HFFc6 (cell line): Measurements from ENCODE around the gene FILIP1L. TPM values are rescaled to one million over a fixed set of nuclear protein-coding genes. Genes with fewer than 3 reads are reported as not detected.
A peak's percentile ranks its signal among the peaks of the same experiment; 100 is the strongest.

Experiments
- DNase-seq: peaks from one replicate; pipeline ENCODE4 v3.0.0-alpha.2; 2018
- H3K27ac Mint-ChIP-seq: 2 replicates; pipeline ENCODE4 v1.8.0; 2020; ENCODE audit warnings: mild to moderate bottlenecking, mixed read lengths
- H3K27me3 Mint-ChIP-seq: 2 replicates; pipeline ENCODE4 v1.8.0; 2021; ENCODE audit warnings: mild to moderate bottlenecking, moderate library complexity, mixed read lengths; ENCODE audit not compliant: insufficient read depth
- H3K36me3 Mint-ChIP-seq: 2 replicates; pipeline ENCODE4 v1.8.0; 2021; ENCODE audit warnings: low read depth, mixed read lengths
- H3K4me1 Mint-ChIP-seq: 2 replicates; pipeline ENCODE4 v1.8.0; 2020; ENCODE audit warnings: low read depth, mixed read lengths
- H3K4me3 Mint-ChIP-seq: 2 replicates; pipeline ENCODE4 v1.8.0; 2020; ENCODE audit warnings: mild to moderate bottlenecking, moderate library complexity, mixed read lengths
- H3K9me3 Mint-ChIP-seq: 2 replicates; pipeline ENCODE4 v1.8.0; 2020; ENCODE audit warnings: mild to moderate bottlenecking, mixed read lengths
- total RNA-seq, 6 experiments: library from RNA; stranded (reverse); fragmentation: NEBNext Ultra II Directional; extraction: Animal tissue kit (Norgen Biotek cat#: 25700); gene quantifications; 2 replicates in 1 of 6; 3 replicates in 5 of 6; pipeline ENCODE4 v1.2.3, GENCODE V29; 2021
- TF ChIP-seq, protein P1 (sequence below): fragments of 200-600 bp; sonication (generic); IDR thresholded peaks from 2 replicates; pipeline ENCODE4 v1.5.0; 2021; ENCODE audit warnings: antibody characterized with exemption, mild to moderate bottlenecking

FILIP1L gene
- total RNA-seq, 6 experiments from 2014 or later: 37.8 to 54.7 (median 48.2) TPM

DNA sequence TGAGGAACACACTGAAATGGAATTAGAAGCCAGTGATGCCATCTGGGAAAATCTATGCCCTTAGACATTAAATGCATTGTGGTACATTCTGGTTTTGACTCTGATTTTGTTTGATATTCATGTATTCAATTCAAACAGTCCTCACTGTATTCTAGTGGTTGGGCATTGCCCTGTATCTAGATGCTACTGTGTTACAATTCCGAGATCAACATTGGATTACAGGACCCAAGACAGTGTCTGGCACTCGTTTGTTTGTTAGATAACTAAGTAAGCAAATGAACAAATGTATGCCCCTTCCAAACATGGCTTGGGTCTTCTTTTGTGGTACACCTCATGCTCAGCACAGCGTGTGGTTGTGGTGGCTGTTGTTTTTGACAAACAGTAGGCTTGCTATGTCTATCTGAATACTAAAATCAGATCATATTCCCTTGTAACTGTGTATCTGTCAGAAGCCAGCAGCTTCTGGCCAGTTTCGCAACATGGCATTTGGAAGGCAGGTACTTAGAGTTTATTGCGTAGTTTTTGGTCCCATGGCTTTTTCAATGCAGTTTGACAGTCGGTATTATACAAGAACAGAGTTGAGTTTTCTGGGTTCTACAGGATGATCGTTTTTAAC lies 5.7 kb downstream of the FILIP1L start:
- Mint-ChIP-seq H3K4me3 (no peak overlapping the region), H3K27me3 (no peaks in the 10 kb centered on the region), H3K36me3 (no peaks in the 10 kb centered on the region), H3K4me1 (peaks cover 53% of the 10 kb centered on the region), H3K27ac (no peak overlapping the region), H3K9me3 (no peaks in the 10 kb centered on the region)
- DNase-seq: no peak
- TF ChIP-seq, protein P1, sequence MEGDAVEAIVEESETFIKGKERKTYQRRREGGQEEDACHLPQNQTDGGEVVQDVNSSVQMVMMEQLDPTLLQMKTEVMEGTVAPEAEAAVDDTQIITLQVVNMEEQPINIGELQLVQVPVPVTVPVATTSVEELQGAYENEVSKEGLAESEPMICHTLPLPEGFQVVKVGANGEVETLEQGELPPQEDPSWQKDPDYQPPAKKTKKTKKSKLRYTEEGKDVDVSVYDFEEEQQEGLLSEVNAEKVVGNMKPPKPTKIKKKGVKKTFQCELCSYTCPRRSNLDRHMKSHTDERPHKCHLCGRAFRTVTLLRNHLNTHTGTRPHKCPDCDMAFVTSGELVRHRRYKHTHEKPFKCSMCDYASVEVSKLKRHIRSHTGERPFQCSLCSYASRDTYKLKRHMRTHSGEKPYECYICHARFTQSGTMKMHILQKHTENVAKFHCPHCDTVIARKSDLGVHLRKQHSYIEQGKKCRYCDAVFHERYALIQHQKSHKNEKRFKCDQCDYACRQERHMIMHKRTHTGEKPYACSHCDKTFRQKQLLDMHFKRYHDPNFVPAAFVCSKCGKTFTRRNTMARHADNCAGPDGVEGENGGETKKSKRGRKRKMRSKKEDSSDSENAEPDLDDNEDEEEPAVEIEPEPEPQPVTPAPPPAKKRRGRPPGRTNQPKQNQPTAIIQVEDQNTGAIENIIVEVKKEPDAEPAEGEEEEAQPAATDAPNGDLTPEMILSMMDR: no peak

DNA sequence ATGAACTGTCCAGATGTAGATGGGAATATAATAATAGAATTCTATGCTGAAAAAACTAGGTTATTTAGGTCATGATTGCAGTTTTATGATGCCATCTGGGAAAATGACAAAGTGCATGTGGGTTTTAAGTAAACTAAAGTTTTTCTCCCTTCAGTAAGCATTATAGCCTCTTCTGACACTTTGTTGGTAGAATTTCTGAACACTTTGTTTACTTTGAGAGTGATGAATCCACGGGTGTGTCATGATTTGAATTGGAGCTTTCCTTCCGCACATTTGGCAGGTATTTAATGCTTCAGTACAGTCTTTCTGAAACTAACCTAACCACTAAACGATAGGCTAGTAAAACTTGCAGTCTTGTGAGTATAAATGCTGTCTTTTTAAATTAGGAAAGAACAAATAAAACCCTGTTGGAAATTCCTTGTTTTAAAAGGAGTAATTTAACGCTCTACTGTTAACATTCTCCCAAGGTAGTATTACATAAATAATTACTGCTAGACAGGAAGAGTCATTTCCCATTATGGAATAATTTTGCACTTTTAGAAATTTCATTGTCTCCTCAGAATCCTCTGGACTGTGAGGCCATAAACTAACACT lies 7.0 kb downstream of the FILIP1L start:
- peaks cover 59% of the 10 kb centered on the region for H3K4me1 Mint-ChIP-seq
- no peaks in the 10 kb centered on the region for H3K36me3 Mint-ChIP-seq
- no peak overlapping the region for H3K4me3 Mint-ChIP-seq
- 0 out of 2 replicates have a peak overlapping the region, but pooled peaks have one; percentile 25 for H3K27ac Mint-ChIP-seq
- no peaks in the 10 kb centered on the region for H3K27me3 Mint-ChIP-seq
- TF ChIP-seq, protein P1: no peak
- DNase-seq: peak; percentile 34
- H3K9me3 Mint-ChIP-seq: no peaks in the 10 kb centered on the region

DNA sequence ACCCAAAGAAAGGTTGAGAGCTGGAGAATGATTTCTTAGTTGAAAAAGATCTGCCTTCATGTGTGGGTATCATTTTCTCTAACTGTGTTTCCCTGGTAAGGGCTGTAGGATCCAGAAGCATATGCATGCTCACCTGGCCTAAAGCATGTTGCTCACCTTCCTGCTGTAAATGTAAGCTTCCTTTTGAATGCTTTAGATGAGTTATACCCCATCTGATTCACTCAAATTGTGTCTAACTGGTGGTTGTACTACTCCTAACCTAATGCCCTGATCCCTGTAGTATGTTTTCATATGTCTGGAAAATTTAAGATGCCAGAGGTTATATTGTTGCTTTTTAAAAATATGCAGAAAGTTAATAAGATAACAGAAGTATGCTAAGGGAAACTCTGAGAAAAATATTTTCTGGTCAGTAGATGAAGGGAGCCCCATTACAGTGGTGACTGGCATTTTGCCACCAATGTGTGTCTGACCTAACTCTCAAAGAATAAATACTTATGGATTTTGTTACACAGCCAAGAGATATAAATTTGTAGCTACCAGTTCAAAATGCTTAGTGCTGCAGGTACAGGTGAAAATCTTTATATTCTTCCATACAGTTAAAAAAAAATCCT lies 7.7 kb downstream of the FILIP1L start:
- TF ChIP-seq, protein P1: no peak
- no peak for DNase-seq
- H3K27ac Mint-ChIP-seq: no peak overlapping the region; the same call in 1 of the 2 replicates
- no peaks in the 10 kb centered on the region for H3K27me3 Mint-ChIP-seq
- peaks cover 59% of the 10 kb centered on the region for H3K4me1 Mint-ChIP-seq
- no peaks in the 10 kb centered on the region for H3K9me3 Mint-ChIP-seq
- H3K4me3 Mint-ChIP-seq: no peak overlapping the region
- H3K36me3 Mint-ChIP-seq: no peaks in the 10 kb centered on the region

DNA sequence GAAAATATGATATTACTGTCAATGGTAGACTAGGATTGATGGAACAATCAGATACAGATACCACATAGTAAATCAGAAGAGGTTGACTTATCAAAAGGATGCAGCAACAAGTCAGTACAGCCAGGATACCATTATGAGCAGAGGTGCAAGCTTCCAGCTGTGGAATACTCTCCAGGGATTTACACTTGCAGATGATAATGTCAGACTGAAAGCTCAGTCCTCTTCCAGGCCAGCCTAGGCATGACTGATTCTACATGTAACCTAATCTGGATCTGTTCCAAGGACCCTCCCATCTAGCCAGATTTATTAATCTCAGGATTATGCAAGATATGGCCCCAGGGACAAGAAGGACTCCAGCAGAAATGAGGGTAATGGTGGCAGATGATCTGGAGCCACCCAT lies 8.2 kb downstream of the FILIP1L start:
- H3K27ac Mint-ChIP-seq: no peak overlapping the region
- H3K36me3 Mint-ChIP-seq: peaks cover 4% of the 10 kb centered on the region; the same call in 1 of the 2 replicates
- peaks cover 62% of the 10 kb centered on the region for H3K4me1 Mint-ChIP-seq
- DNase-seq: no peak
- TF ChIP-seq, protein P1: no peak
- H3K27me3 Mint-ChIP-seq: no peaks in the 10 kb centered on the region
- H3K9me3 Mint-ChIP-seq: no peaks in the 10 kb centered on the region
- H3K4me3 Mint-ChIP-seq: no peak overlapping the region

DNA sequence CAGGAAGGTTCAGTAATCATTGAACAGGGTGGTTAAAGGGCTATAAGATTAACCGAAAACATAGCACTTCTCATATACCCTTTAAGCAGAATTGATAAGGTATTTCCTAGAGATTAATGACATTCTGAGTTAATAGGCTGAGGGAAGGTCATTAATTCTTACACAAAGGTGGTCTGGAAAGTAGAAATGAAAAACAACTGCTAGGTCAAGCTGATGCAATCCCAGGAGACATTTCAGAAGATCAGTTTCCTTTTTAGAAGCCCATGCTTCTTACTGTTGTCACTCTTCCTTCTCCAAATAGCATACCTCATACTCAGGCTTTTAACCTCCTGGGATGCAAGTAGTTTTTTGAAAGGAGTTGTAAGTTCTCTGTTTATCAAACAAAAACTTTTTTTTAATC lies 8.8 kb downstream of the FILIP1L start:
- peaks cover 65% of the 10 kb centered on the region for H3K4me1 Mint-ChIP-seq

More for the DNA sequence above, 8.8 kb downstream of the FILIP1L start:
- peaks cover 5% of the 10 kb centered on the region; the same call in 1 of the 2 replicates for H3K36me3 Mint-ChIP-seq
- DNase-seq: no peak
- 0 out of 2 replicates have a peak overlapping the region, but pooled peaks have one; percentile 26 for H3K27ac Mint-ChIP-seq
- TF ChIP-seq, protein P1: no peak
- H3K9me3 Mint-ChIP-seq: no peaks in the 10 kb centered on the region
- H3K4me3 Mint-ChIP-seq: no peak overlapping the region
- no peaks in the 10 kb centered on the region for H3K27me3 Mint-ChIP-seq
